Epithelial cell of proximal tubule (primary cell): ENCODE measurements around the gene POLDIP3. TPM values are rescaled to one million over a fixed set of nuclear protein-coding genes. Genes with fewer than 3 reads are reported as not detected.

ENCODE experiments used
- DNase-seq: peaks from one replicate; pipeline ENCODE4 v3.0.0-alpha.2; 2011; ENCODE audit warnings: low read depth
- H3K4me3 ChIP-seq: 2 replicates; pipeline ENCODE4 v1.5.1; 2011; ENCODE audit warnings: low read depth, mild to moderate bottlenecking, low read length
- total RNA-seq: library from RNA; depleted of rRNA; stranded (reverse); fragments of >200 nt; gene quantifications from 2 replicates; pipeline ENCODE4 v1.2.3, GENCODE V29; 2015
- TF ChIP-seq, protein P1 (sequence below): conservative IDR thresholded peaks from 2 replicates; pipeline ENCODE4 v1.5.1; 2012; ENCODE audit warnings: low read depth, mild to moderate bottlenecking, low read length

POLDIP3 gene
- total RNA-seq, 1 donor from 2014 or later: 35.0 TPM

DNA sequence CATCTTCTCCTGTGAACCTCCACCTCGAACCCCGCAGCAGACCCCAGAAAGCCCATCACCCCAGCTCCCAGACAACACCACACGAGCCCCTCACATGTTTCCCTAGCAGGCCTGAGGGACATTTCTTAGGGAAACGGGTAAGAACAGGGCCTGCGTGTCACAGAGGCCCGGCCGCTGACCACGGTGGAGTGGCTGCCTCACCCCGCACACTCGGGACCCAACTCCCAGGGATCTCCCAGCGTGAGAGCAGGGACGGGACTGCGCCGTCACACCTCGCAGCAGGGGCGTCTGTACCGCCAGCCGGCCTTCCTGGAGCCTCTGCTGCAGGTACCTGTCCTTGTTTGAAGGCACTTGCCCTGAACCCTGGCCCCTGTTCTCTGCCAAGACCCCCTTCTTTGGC lies 15.5 kb upstream of the POLDIP3 start:
- no peak for DNase-seq
- no peak overlapping the region for H3K4me3 ChIP-seq
- TF ChIP-seq, protein P1, sequence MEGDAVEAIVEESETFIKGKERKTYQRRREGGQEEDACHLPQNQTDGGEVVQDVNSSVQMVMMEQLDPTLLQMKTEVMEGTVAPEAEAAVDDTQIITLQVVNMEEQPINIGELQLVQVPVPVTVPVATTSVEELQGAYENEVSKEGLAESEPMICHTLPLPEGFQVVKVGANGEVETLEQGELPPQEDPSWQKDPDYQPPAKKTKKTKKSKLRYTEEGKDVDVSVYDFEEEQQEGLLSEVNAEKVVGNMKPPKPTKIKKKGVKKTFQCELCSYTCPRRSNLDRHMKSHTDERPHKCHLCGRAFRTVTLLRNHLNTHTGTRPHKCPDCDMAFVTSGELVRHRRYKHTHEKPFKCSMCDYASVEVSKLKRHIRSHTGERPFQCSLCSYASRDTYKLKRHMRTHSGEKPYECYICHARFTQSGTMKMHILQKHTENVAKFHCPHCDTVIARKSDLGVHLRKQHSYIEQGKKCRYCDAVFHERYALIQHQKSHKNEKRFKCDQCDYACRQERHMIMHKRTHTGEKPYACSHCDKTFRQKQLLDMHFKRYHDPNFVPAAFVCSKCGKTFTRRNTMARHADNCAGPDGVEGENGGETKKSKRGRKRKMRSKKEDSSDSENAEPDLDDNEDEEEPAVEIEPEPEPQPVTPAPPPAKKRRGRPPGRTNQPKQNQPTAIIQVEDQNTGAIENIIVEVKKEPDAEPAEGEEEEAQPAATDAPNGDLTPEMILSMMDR: no peak

- TF ChIP-seq, protein P1: no peak
- no peak overlapping the region for H3K4me3 ChIP-seq
- DNase-seq: no peak
Measured at GRCh38 chr22:42627981-42628380, 13.3 kb upstream of the POLDIP3 start.

- DNase-seq: no peak
- no peak overlapping the region for H3K4me3 ChIP-seq
- TF ChIP-seq, protein P1: no peak
Measured at GRCh38 chr22:42626951-42627625, 12.4 kb upstream of the POLDIP3 start.

DNA sequence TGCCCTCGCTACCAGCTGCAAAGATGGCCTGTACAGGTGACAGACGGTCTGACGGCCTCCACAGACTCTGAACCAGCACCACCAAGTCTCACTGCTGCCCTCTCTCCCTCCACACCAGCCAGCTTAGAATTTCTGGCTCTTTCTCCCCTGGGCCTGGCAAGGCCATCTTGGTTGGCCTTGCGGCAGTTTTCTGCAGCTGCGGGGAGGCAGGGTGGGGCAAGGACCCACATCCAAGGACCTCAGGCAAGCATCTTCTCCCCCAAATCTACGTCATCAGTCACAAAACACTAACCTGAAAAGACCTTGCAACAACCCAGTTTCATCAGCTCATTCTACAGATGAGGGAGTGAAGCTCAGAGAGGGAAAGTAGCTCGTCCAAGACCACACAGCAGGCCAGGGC lies 11.7 kb upstream of the POLDIP3 start:
- DNase-seq: no peak
- H3K4me3 ChIP-seq: no peak overlapping the region
- TF ChIP-seq, protein P1: no peak

GRCh38 chr22:42625416-42625815 lies 10.7 kb upstream of the POLDIP3 start:
- DNase-seq: no peak
- no peak overlapping the region for H3K4me3 ChIP-seq
- TF ChIP-seq, protein P1: no peak

GRCh38 chr22:42624551-42625106 lies 9.9 kb upstream of the POLDIP3 start:
- H3K4me3 ChIP-seq: no peak overlapping the region
- TF ChIP-seq, protein P1: no peak

More at GRCh38 chr22:42624551-42625106, 9.9 kb upstream of the POLDIP3 start:
- DNase-seq: no peak
